Measurements from ENCODE around the gene ICA1. TPM values are rescaled to one million over a fixed set of nuclear protein-coding genes. Genes with fewer than 3 reads are reported as not detected.

Gene ICA1
- total RNA-seq, 2 donors from 2014 or later, result 71.2 to 115 TPM

DNA sequence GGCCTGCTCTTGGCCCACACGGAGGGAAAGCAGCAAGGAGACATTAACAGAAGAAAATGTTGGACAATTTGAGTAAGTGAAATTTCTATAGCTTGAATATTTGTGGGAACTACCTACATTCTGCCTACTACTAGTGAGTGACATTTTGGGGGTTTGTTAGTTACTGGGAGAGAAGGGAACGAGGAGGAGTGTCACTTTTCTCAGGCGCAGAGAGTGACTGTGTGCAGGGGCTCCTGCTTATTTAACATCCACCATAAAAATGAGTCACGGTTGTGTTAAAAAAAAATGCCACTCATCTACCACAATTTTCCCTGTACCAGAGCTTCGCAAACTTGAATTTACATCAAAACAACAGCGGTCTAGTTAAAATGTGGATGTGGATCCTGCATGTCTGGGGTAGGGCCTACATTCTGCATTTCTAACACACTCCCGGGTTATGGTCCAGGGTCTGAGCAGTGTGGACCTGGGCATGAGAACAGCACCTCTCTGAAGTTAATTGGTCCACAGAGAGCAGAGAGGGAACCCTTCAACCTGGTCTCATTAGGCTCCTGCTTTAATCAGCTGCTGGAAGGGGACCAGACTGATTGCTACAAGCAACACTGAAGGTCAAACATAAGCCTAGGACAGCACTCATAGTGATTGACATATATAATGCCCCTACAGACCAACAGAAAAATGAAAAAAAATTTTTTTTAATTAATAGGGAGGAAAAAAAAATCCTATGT lies 41.4 kb downstream of the ICA1 start:
- DNase-seq (no peak), ATAC-seq (no peak)
- H3K27me3 ChIP-seq, result no peaks in the 10 kb centered on the region
- H3K4me3 ChIP-seq, result no peak overlapping the region
- no peaks in the 10 kb centered on the region for H3K9me3 ChIP-seq
- intact Hi-C loops (cut with DNase I), result no loop called here
- peaks cover 0 to 5% of the 10 kb centered on the region in 2 donors for H3K36me3 ChIP-seq (replicated peaks in 1 of 2; ENCODE audit: insufficient read depth in 1 of 2, low read depth in 2 of 2)
- H3K4me1 ChIP-seq, result no peaks in the 10 kb centered on the region
- 74 to 93% methylated on average over 7 of the region's 7 CpGs for WGBS, 2 donors
- H3K27ac ChIP-seq, result no peak overlapping the region
- TF ChIP-seq POLR2A (IDR thresholded peaks at IDR 0.05), result no peak
- TF ChIP-seq, protein P1, sequence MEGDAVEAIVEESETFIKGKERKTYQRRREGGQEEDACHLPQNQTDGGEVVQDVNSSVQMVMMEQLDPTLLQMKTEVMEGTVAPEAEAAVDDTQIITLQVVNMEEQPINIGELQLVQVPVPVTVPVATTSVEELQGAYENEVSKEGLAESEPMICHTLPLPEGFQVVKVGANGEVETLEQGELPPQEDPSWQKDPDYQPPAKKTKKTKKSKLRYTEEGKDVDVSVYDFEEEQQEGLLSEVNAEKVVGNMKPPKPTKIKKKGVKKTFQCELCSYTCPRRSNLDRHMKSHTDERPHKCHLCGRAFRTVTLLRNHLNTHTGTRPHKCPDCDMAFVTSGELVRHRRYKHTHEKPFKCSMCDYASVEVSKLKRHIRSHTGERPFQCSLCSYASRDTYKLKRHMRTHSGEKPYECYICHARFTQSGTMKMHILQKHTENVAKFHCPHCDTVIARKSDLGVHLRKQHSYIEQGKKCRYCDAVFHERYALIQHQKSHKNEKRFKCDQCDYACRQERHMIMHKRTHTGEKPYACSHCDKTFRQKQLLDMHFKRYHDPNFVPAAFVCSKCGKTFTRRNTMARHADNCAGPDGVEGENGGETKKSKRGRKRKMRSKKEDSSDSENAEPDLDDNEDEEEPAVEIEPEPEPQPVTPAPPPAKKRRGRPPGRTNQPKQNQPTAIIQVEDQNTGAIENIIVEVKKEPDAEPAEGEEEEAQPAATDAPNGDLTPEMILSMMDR (IDR thresholded peaks at IDR 0.05), result no peak

DNA sequence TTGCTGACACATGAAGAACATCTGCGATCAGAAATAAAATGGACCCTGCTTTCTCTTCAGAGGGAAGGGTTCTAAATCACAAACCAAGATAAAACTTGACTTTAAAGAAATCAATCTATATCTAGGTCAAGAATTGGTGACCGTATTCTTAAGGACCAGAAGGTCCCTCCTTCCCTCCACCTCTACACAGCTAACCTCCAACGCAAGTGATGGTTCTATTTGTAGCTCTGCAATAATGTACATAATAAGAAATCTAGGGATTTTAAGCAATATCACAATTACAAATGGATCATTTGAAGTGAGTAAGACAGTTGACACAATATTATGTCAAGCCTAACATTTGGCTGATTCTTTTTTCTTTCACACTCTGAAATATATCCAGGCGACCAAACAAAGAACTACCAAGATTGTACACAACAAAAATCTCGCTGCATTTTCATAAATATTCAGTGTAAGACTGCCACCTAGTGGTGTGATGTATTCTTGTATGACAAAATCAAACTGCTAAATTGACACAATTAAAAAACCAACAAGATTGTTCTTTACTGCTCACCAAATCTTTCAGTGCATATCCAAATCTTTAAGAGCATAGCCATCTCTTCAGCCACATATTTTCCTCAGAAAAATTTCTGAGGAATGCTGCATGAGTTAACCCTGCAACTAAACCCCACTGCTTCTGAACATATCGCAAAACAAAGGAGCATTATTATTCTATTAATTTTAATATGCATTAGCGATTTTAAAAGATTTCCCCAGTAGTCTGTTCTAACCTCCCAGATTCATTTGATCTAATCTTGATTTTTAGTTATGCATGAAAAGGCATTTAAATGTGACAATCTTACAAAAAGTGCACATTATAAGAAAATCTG lies 44.5 kb downstream of the ICA1 start:
- peaks cover 0 to 4% of the 10 kb centered on the region in 2 donors for H3K36me3 ChIP-seq (replicated peaks in 1 of 2; ENCODE audit: insufficient read depth in 1 of 2, low read depth in 2 of 2)
- ATAC-seq (peak; percentile 77), DNase-seq (peak in 1 of 4 donors; percentile 47)
- no peaks in the 10 kb centered on the region for H3K27me3 ChIP-seq
- intact Hi-C loops (cut with DNase I), result no loop called here
- TF ChIP-seq, protein P1 (IDR thresholded peaks at IDR 0.05), result peak; percentile 48 to 80 (median 75)
- TF ChIP-seq POLR2A (IDR thresholded peaks at IDR 0.05), result no peak
- H3K9me3 ChIP-seq, result no peaks in the 10 kb centered on the region
- H3K4me1 ChIP-seq, result peaks cover 9% of the 10 kb centered on the region
- H3K4me3 ChIP-seq, result no peak overlapping the region
- no peak overlapping the region for H3K27ac ChIP-seq
- 53 to 55% methylated on average over 7 of the region's 7 CpGs for WGBS, 2 donors

DNA sequence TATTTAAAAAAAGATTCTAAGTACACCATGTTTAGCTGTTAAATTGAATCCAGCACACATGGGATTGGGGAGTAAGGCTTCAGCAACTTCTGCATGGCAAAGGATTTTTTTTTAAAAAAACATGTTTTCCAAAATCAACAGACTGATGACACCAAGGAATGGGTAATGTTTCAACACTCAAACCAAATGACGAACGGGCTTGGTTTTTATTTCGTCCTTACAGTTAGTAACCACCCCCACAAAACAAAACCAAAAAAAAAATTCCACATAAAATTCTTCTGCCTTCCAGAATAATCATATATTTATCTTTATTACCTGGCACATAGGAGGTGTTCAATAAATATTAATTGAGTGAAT lies 45.7 kb downstream of the ICA1 start:
- Histone ChIP-seq H3K27ac (no peak overlapping the region), H3K27me3 (no peaks in the 10 kb centered on the region), H3K36me3 (replicated peaks in 1 of 2; ENCODE audit: insufficient read depth in 1 of 2, low read depth in 2 of 2) (peaks cover 0 to 4% of the 10 kb centered on the region in 2 donors), H3K4me3 (no peak overlapping the region), H3K9me3 (no peaks in the 10 kb centered on the region), H3K4me1 (peaks cover 10% of the 10 kb centered on the region)
- intact Hi-C loops (cut with DNase I), result no loop called here
- no peak for TF ChIP-seq POLR2A (IDR thresholded peaks at IDR 0.05)
- TF ChIP-seq, protein P1 (IDR thresholded peaks at IDR 0.05), result no peak
- WGBS, 2 donors, result 92 to 94% methylated on average over 3 of the region's 3 CpGs
- no peak for ATAC-seq
- no peak for DNase-seq

DNA sequence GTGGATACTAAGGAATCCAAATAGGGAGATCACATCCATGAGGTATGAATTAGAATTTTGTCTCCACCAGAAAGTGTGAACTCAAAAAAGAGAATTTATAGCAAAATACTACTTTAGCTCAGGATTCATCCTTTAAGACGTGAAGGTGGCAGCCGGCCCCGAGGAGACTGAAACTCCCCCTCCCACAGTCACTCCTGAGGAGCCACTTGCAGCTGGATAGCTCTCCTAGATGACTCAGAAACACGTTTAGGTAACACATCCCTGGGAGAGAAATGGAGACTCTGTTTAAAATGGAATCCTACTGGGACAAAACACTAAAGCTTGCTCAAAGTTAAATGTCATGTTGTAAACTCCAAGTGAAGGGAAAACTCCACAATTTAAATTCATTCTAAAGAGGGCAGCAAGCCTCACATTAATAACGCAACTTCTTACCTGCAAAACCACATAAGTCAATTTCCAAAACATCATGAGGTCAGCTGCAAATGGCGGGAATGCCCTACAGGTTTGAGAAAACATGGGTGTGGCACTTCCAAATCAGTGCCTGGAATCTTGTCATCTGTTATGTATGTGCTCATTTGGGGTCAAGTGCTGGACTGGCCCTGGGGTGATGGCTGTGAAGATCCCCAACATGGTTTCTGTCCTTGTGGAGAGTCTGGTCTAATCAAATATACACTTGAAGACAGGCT lies 46.2 kb downstream of the ICA1 start:
- peaks cover 10% of the 10 kb centered on the region for H3K4me1 ChIP-seq
- no peak for TF ChIP-seq POLR2A (IDR thresholded peaks at IDR 0.05)
- TF ChIP-seq, protein P1 (IDR thresholded peaks at IDR 0.05), result no peak
- peaks cover 0 to 2% of the 10 kb centered on the region in 2 donors for H3K36me3 ChIP-seq (replicated peaks in 1 of 2; ENCODE audit: insufficient read depth in 1 of 2, low read depth in 2 of 2)
- H3K27ac ChIP-seq, result no peak overlapping the region
- intact Hi-C loops (cut with DNase I), result no loop called here
- WGBS, 2 donors, result 85 to 86% methylated on average over 6 of the region's 6 CpGs
- H3K9me3 ChIP-seq, result no peaks in the 10 kb centered on the region
- H3K4me3 ChIP-seq, result no peak overlapping the region
- ATAC-seq (no peak), DNase-seq (no peak)
- no peaks in the 10 kb centered on the region for H3K27me3 ChIP-seq

All from body of pancreas (tissue), 4 donors.